Stimulated activated naive CD8-positive, alpha-beta T cell treated with anti-CD3 and anti-CD28 coated beads, Interleukin-15, amount 100 ng/mL, for 72 hours (primary cell): ENCODE results near the gene AMH.
A peak's percentile ranks its signal among the peaks of the same experiment; 100 is the strongest.
"Not testable (repeated sequence)": the region's sequence is repeated elsewhere in the genome, so short reads cannot be mapped to it uniquely, and the experiment has no call there.

Source experiments
- ATAC-seq: fragments of 150-1000 bp; cut with Tn5 transposase; 2 replicates; pipeline ENCODE4 v1.10.0; 2021; ENCODE audit warnings: mild to moderate bottlenecking, moderate library complexity
- DNase-seq, 2 donors: peaks; one replicate each; pipeline ENCODE4 v3.0.0; 2021 to 2022
- H3K27ac Mint-ChIP-seq, 2 donors: one replicate each; pipeline ENCODE4 v1.8.0; 2022; ENCODE audit warnings: mild to moderate bottlenecking in 2 of 2, mixed read lengths in 2 of 2, moderate library complexity in 2 of 2
- H3K27me3 Mint-ChIP-seq: one replicate; pipeline ENCODE4 v1.8.0; 2022; ENCODE audit warnings: mixed read lengths
- H3K4me1 Mint-ChIP-seq: one replicate; pipeline ENCODE4 v1.8.0; 2022; ENCODE audit warnings: mild to moderate bottlenecking, mixed read lengths
- H3K4me3 Mint-ChIP-seq, 2 donors: one replicate each; pipeline ENCODE4 v1.8.0; 2022; ENCODE audit warnings: mild to moderate bottlenecking in 2 of 2, mixed read lengths in 2 of 2, moderate library complexity in 1 of 2
- H3K9me3 Mint-ChIP-seq, 2 donors: one replicate each; pipeline ENCODE4 v1.8.0; 2022; ENCODE audit warnings: mixed read lengths in 2 of 2

Gene AMH

GRCh38 chr19:2277138-2277537 lies 28.0 kb downstream of the AMH start:
- Mint-ChIP-seq H3K27ac (peak overlapping the region in 1 of 2 donors; percentile 98), H3K9me3 (no peaks in the 10 kb centered on the region), H3K4me1 (peaks cover 43% of the 10 kb centered on the region), H3K27me3 (peaks cover 4% of the 10 kb centered on the region), H3K4me3 (no peak overlapping the region)
- no peak for DNase-seq
- ATAC-seq: no peak

DNA sequence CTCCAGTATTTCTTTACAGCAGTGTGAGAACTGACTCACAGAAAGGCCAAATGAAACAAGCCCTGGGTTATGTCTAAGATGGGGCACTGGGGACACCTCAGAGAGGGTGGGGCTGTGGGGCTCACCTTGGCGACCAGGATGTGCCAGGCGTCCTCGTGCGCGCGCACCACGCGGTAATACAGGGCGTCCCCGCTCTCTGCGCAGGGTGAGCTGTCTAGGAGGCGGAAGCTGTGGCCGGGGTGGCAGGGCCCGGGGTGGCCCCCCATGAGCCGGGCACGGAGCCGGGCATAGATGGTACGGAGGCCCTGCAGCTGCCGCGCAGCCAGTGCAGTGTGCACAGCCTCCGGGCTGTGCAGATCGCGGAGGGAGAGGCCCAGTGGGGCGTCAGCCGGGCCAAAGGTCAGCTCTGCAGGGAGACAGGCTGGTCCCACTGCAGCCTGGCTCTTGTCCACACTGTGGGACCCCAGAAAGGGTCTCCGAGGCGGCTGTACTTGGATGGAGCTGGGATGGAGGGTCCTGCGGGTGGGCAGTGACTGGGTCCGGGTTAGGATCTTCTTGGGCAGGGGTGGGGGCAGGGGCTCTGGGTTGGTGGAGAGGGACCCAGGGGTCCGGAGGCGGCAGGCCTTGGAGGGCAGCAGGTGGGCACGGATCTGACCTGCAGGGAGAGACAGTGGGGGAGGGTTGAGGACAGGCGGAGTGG lies 29.5 kb downstream of the AMH start:
- Mint-ChIP-seq H3K4me1 (peaks cover 39% of the 10 kb centered on the region), H3K9me3 (no peaks in the 10 kb centered on the region), H3K27ac (peak overlapping the region in 1 of 2 donors; percentile 65), H3K27me3 (peaks cover 14% of the 10 kb centered on the region), H3K4me3 (peak overlapping the region in 1 of 2 donors; percentile 3)
- DNase-seq: no peak
- ATAC-seq: no peak

- peaks cover 14% of the 10 kb centered on the region for H3K27me3 Mint-ChIP-seq
- H3K9me3 Mint-ChIP-seq: no peaks in the 10 kb centered on the region
- no peak overlapping the region for H3K4me3 Mint-ChIP-seq
- ATAC-seq: peak; percentile 24
- no peak for DNase-seq
- peaks cover 22% of the 10 kb centered on the region for H3K4me1 Mint-ChIP-seq
- peak overlapping the region in 1 of 2 donors; percentile 71 for H3K27ac Mint-ChIP-seq
These were observed 31.6 kb downstream of the AMH start for GRCh38 chr19:2280633-2281264.

DNA sequence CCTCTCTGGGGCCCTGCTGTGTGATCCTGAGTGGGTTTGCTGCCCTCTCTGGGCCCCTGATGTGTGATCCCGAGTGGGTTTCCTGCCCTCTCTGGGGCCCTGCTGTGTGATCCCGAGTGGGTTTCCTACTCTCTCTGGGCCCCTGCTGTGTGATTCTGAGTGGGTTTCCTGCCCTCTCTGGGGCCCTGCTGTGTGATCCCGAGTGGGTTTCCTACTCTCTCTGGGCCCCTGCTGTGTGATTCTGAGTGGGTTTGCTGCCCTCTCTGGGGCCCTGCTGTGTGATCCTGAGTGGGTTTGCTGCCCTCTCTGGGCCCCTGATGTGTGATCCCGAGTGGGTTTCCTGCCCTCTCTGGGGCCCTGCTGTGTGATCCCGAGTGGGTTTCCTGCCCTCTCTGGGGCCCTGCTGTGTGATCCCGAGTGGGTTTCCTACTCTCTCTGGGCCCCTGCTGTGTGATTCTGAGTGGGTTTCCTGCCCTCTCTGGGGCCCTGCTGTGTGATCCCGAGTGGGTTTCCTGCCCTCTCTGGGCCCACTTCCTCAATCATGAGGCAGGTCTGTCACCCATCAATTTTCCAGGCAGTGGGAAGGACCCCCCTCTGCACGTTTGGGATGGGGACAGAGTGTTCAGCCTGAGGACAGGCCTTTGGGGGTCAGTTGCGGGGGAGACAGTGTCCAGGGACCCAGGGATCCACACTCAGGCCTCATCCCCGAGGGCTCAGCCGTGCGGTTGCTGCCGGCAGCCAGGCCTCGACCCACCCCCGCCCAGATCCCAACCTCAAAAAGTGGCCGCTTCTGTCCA lies 32.3 kb downstream of the AMH start:
- Mint-ChIP-seq H3K27ac (peak overlapping the region in 1 of 2 donors; percentile 82), H3K4me3 (peak overlapping the region; percentile 48 to 85), H3K27me3 (peaks cover 14% of the 10 kb centered on the region), H3K4me1 (peaks cover 22% of the 10 kb centered on the region)
- ATAC-seq, DNase-seq, H3K9me3 Mint-ChIP-seq: not testable (repeated sequence)

DNA sequence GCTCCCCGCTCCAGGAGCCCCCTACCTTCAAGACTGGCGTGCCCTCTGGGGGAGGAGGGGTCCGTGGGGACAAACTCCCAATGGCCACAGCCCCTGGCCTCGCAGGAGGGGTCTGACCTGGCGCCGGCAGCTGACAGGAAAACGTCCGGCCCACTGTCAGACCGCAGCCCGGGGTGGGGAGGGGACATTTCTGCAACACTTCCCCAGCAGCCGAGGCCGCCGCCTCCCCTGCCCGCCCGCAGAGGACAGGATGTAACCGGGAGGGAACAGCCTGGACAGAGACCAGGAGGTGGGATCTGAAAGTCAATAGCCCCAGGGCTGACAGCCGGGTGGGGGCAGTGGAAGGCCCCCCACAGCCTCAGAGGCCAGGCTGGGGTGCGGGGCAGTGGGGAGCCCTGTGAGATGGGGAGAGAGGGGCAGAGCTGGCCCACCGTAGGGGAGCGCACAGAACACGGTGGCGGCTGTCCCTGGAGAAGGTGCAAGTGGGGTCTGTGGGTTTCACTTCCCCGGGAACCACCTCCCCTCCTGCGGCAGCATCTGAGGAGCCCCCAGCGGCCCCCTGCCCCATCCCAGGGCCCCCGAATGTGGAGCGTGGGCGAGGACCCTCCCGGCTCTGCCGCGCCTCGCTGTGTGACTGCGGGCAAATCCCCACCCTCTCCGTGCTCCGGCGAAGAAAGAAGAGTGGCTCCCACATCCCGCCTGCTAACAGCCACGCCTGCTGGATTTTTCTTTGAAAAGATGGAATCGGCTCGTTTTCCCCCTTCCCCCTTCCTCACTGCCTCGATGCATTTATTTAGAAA lies 33.1 kb downstream of the AMH start, which contains the start of gene PEAK3:
PEAK3 (minus strand) TSS at position 114 of the 800 bp plus-strand sequence. CDS start 1,244 bp downstream, outside the sequence.
- Mint-ChIP-seq H3K9me3 (no peaks in the 10 kb centered on the region), H3K4me1 (peaks cover 22% of the 10 kb centered on the region), H3K4me3 (peak within 1 kb of the TSS; percentile 68 to 85), H3K27me3 (peaks cover 14% of the 10 kb centered on the region), H3K27ac (peak within 1 kb of the TSS in 1 of 2 donors; percentile 86)
- peak in 1 of 2 donors; percentile 42 for DNase-seq
- ATAC-seq: peak; percentile 65

- no peak for DNase-seq
- no peak for ATAC-seq
- Mint-ChIP-seq H3K9me3 (no peaks in the 10 kb centered on the region), H3K4me3 (peak overlapping the region; percentile 68 to 85), H3K27me3 (peaks cover 14% of the 10 kb centered on the region), H3K4me1 (peaks cover 22% of the 10 kb centered on the region), H3K27ac (peak overlapping the region in 1 of 2 donors; percentile 86)
These were observed 33.7 kb downstream of the AMH start for GRCh38 chr19:2282862-2283237.

DNA sequence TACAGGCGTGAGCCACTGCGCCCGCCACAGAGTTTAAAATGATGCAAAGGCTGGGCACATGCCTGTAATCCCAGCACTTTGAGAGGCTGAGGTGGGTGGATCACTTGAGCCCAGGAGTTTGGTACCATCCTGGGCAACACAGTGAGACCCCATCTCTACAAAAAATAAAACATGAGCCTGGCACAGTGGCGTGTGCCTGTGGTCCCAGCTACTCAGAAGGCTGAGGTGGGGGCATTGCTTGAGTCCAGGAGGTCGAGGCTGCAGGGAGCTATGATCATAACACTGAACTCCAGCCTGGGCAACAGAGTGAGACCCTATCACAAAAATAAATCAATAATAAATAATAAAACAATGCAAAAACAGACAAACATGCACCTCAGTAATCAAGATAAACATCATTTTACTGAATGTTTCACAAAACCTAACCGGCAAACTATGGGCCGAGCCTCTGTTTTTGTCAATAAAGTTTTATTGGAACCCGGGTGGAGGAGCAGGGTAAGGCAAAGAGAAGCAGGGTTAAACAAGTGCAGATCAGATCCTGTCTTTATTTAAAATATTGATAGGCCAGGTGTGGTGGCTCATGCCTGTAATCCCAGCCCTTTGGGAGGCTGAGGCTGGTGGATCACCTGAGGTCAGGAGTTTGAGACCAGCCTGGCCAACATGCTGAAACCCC lies 34.8 kb downstream of the AMH start:
- ATAC-seq: no peak
- peaks cover 25% of the 10 kb centered on the region for H3K27me3 Mint-ChIP-seq
- peak overlapping the region in 1 of 2 donors; percentile 27 for H3K27ac Mint-ChIP-seq
- peaks cover 30% of the 10 kb centered on the region for H3K4me1 Mint-ChIP-seq
- no peak for DNase-seq
- no peak overlapping the region for H3K4me3 Mint-ChIP-seq
- H3K9me3 Mint-ChIP-seq: no peaks in the 10 kb centered on the region

GRCh38 chr19:2286402-2287140 lies 37.4 kb downstream of the AMH start:
- Mint-ChIP-seq H3K27me3 (peaks cover 45% of the 10 kb centered on the region), H3K9me3 (no peaks in the 10 kb centered on the region), H3K4me1 (peaks cover 46% of the 10 kb centered on the region), H3K27ac (no peak overlapping the region), H3K4me3 (no peak overlapping the region)
- DNase-seq: no peak
- ATAC-seq: no peak

GRCh38 chr19:2287585-2288337 lies 38.6 kb downstream of the AMH start:
- no peak for DNase-seq
- Mint-ChIP-seq H3K27ac (peak overlapping the region in 1 of 2 donors; percentile 1), H3K4me3 (no peak overlapping the region), H3K4me1 (peaks cover 38% of the 10 kb centered on the region), H3K9me3 (no peaks in the 10 kb centered on the region), H3K27me3 (peaks cover 34% of the 10 kb centered on the region)
- no peak for ATAC-seq

DNA sequence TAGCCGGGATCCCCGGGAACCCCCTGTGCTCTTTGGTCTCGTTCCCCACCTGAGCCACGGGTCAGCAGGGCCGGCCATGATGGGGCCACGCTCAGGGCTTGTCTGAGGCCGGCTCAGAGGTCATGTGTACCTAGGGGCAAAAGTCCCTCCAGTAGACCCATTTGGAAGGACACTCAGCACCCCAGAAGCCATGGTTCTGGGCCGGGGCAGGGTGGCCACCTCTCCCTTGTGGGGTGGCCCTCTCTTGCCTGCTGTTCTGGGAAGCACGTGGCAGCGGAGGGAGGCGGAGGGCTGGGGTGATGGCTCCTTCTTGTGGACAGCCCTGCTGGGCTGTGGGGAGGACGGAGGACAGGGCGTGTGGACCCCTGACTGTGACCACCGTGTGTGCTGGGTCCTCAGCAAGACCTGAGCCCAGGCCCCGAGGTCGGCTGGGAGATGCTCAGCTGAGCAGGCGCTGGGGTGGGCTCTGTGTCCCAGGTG lies 39.3 kb downstream of the AMH start:
- peaks cover 36% of the 10 kb centered on the region for H3K4me1 Mint-ChIP-seq
- H3K27me3 Mint-ChIP-seq: peaks cover 31% of the 10 kb centered on the region
- peak overlapping the region; percentile 94 for H3K4me3 Mint-ChIP-seq
- peak overlapping the region in 1 of 2 donors; percentile 28 for H3K27ac Mint-ChIP-seq
- no peak for ATAC-seq
- DNase-seq: no peak
- H3K9me3 Mint-ChIP-seq: no peaks in the 10 kb centered on the region

- DNase-seq (no peak), ATAC-seq (peak; percentile 19)
- peaks cover 31% of the 10 kb centered on the region for H3K27me3 Mint-ChIP-seq
- H3K4me1 Mint-ChIP-seq: peaks cover 41% of the 10 kb centered on the region
- peak overlapping the region; percentile 94 for H3K4me3 Mint-ChIP-seq
- peak overlapping the region; percentile 75 to 89 for H3K27ac Mint-ChIP-seq
- H3K9me3 Mint-ChIP-seq: no peaks in the 10 kb centered on the region
These were observed 39.9 kb downstream of the AMH start for GRCh38 chr19:2288818-2289713.

DNA sequence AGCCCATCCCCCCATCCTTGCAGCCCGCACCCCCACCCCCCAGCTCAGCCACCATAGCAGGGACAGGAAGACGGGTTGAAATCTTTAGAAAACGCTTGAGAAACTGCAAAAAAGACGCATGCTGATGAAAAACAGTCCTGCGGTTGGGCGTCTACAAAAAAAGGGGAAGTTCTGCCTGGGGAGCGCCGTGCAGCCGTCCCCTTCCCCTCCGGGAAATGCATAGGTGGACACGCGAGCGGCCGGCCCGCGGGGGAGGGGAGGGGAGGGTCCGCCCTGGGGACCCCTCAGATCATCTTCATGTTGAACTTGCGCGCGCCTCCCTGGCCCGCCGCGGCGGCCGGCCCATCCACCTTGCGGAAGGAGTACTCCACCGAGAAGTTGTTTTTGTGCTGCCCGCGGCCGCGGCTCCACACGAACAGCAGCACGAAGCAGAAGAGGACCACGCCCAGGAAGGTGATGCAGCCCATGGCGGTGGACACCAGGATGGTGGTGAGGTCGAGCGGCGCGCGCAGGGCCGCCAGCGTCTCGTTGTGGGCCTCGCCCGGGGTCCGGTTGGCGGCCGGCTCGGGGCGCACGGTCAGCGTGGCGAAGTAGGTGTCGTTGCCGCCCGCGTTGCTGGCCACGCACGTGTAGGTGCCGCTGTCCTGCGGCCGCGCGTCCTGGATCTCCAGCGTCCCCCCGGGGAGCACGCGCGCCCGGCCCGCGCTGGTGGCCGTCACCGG lies 40.8 kb downstream of the AMH start:
- no peaks in the 10 kb centered on the region for H3K9me3 Mint-ChIP-seq
- ATAC-seq (peak; percentile 83), DNase-seq (peak; percentile 54 to 70)
- peaks cover 31% of the 10 kb centered on the region for H3K27me3 Mint-ChIP-seq
- H3K27ac Mint-ChIP-seq: peak overlapping the region; percentile 55 to 92
- peaks cover 45% of the 10 kb centered on the region for H3K4me1 Mint-ChIP-seq
- H3K4me3 Mint-ChIP-seq: peak overlapping the region; percentile 94
